Chondrocyte (in vitro differentiated cells): ENCODE results near the gene USP32. TPM values are rescaled to one million over a fixed set of nuclear protein-coding genes. Genes with fewer than 3 reads are reported as not detected.

Experiments used
- DNase-seq: peaks from one replicate; pipeline ENCODE4 v3.0.0; 2021; ENCODE audit warnings: mixed read lengths, low spot score
- H3K27ac Mint-ChIP-seq: one replicate; pipeline ENCODE4 v1.8.0; 2021; ENCODE audit warnings: mild to moderate bottlenecking, moderate library complexity, mixed read lengths; ENCODE audit not compliant: unreplicated experiment
- H3K27me3 Mint-ChIP-seq: 2 replicates; pipeline ENCODE4 v1.8.0; 2021; ENCODE audit warnings: low read depth, mixed read lengths
- H3K36me3 Mint-ChIP-seq: 2 replicates; pipeline ENCODE4 v1.8.0; 2021; ENCODE audit warnings: low read depth, mixed read lengths
- H3K4me1 Mint-ChIP-seq: 2 replicates; pipeline ENCODE4 v1.8.0; 2021; ENCODE audit warnings: low read depth, mild to moderate bottlenecking, mixed read lengths
- H3K4me3 Mint-ChIP-seq: one replicate; pipeline ENCODE4 v1.8.0; 2021; ENCODE audit warnings: mild to moderate bottlenecking, moderate library complexity, mixed read lengths; ENCODE audit not compliant: unreplicated experiment
- H3K9me3 Mint-ChIP-seq: 2 replicates; pipeline ENCODE4 v1.8.0; 2021; ENCODE audit warnings: low read depth, mixed read lengths
- total RNA-seq: library from RNA; stranded (reverse); gene quantifications from 3 replicates; pipeline ENCODE4 v1.2.1, GENCODE V29; 2021
- TF ChIP-seq, protein P1 (sequence below): fragments of 200-600 bp; sonication (generic); IDR thresholded peaks from 2 replicates; pipeline ENCODE4 v1.5.0; 2021; ENCODE audit warnings: antibody characterized with exemption, mild to moderate bottlenecking, moderate library complexity

Gene USP32
- total RNA-seq, 1 donor from 2014 or later, result 42.2 TPM

DNA sequence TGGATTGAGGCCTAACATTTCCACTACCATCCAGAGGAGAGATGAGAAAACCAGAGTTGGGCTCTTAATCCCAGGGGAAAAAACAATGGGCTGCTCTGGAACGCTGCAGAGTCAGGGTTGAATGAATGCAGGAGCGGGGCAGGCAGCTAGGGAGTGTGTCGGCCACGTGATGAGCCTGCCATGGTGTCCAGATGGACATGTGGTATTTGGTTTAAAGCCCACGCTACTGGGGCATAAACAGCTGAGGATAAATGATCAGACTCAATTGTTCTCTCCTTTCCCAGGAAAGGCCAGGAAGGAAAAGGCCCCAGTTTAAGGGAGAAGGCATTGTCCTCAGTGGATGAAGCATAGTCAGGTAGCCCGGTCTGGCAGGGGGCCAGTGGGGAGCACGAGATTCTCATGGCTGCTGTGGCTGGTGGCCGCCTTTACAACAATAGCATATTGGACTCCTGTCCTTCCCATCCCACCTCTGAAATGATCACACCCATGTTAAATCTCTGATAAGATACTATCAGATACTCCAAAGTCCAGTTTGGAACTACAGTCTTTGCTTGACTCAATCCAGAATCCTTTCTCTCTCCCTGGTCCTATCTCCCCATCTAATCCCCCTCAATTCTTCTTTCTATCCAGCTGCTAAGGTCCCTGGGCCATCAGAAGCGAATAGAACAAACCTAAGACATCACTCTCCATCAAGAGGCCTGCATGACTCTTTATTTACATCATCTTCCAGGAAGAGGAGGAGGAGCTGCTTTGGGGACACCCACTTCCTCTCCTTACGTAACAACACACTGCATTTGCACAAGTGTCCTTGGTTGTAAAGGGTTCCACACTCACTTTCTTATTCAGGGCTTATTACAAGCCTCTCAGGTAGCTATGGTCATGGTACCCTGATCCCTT is 221.8 kb downstream of the USP32 start:
- H3K4me1 Mint-ChIP-seq, result peaks cover 7% of the 10 kb centered on the region
- H3K36me3 Mint-ChIP-seq, result peaks cover 2% of the 10 kb centered on the region
- no peak overlapping the region for H3K4me3 Mint-ChIP-seq
- H3K27ac Mint-ChIP-seq, result no peak overlapping the region
- no peaks in the 10 kb centered on the region for H3K9me3 Mint-ChIP-seq
- peaks cover 2% of the 10 kb centered on the region for H3K27me3 Mint-ChIP-seq
- DNase-seq, result no peak
- TF ChIP-seq, protein P1, sequence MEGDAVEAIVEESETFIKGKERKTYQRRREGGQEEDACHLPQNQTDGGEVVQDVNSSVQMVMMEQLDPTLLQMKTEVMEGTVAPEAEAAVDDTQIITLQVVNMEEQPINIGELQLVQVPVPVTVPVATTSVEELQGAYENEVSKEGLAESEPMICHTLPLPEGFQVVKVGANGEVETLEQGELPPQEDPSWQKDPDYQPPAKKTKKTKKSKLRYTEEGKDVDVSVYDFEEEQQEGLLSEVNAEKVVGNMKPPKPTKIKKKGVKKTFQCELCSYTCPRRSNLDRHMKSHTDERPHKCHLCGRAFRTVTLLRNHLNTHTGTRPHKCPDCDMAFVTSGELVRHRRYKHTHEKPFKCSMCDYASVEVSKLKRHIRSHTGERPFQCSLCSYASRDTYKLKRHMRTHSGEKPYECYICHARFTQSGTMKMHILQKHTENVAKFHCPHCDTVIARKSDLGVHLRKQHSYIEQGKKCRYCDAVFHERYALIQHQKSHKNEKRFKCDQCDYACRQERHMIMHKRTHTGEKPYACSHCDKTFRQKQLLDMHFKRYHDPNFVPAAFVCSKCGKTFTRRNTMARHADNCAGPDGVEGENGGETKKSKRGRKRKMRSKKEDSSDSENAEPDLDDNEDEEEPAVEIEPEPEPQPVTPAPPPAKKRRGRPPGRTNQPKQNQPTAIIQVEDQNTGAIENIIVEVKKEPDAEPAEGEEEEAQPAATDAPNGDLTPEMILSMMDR, result no peak

DNA sequence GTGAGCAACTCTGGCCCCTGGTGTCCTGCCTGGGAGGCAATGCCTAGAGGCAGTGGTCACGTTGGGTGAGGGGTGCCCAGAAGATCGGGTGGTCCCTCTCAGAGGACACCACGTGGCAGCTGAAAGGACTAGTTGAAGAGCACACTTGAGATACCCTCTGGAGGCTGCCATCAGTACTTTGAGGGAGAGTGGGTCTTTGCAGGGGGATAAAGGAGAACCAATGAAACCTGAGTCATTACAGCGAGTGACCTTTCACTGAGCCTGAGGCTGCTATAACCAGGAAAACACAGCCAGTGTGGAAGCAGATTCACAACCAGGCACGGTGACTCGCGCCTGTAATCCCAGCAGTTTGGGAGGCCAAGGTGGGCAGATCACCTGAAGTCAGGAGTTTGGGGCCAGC is 223.3 kb downstream of the USP32 start:
- Mint-ChIP-seq H3K4me3 (no peak overlapping the region), H3K27me3 (peaks cover 2% of the 10 kb centered on the region), H3K9me3 (no peaks in the 10 kb centered on the region), H3K36me3 (peaks cover 2% of the 10 kb centered on the region), H3K4me1 (peaks cover 7% of the 10 kb centered on the region), H3K27ac (no peak overlapping the region)
- DNase-seq, result no peak
- TF ChIP-seq, protein P1, result no peak

DNA sequence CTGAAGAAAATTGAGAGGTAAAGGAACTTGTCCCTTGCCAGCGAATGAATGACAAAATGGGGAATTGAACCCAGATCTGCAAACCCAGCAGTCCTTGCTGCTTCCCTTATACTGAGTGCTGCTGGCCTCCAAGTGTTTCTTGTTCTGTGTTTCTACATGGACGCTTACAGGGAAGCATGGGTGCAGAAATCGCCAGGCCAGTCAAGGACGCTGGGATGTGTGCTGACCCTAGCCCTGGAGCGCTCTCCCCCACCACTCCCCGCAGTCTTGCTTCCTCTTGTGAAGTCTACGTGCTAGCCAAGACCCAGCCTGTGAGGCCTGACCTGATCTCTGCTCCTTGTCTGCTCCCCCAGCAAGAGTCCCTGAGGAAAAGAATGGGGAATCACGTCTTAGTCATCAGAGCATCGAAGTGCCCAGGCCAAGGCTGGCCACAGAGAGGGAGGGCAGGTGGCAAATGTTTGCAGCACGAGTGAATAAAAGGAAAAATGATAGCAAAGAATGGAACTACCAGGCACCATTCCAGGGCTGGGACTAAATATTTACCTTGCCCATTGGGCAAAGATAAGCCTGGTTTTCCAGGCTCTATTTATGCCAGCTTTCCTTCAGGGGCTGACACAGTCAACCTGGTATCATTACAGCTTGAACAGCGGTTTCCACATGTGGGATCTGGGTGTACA is 224.7 kb downstream of the USP32 start:
- Mint-ChIP-seq H3K27me3 (peaks cover 2% of the 10 kb centered on the region), H3K9me3 (no peaks in the 10 kb centered on the region), H3K4me1 (peaks cover 7% of the 10 kb centered on the region), H3K36me3 (peaks cover under 1% of the 10 kb centered on the region), H3K4me3 (no peak overlapping the region), H3K27ac (no peak overlapping the region)
- TF ChIP-seq, protein P1, result no peak
- no peak for DNase-seq

DNA sequence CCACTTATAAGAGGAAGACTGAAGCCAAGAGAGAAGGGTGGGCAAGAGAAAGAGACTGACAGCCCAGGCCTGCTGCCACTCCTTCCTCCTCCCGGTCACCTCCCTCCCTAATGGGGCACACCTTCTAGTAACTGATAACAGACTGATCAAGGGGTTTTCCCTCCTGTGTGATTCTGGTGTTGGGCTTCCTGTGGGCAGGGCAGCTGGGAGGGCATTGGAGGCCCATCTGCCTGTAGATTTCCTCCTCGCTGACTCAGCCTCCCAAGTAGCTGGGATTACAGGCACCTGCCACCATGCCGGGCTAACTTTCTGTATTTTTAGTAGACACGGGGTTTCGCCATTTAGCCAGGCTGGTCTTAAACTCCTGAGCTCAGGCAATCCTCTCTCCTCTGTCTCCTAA is 226.0 kb downstream of the USP32 start:
- Mint-ChIP-seq H3K9me3 (no peaks in the 10 kb centered on the region), H3K36me3 (no peaks in the 10 kb centered on the region), H3K4me1 (peaks cover 7% of the 10 kb centered on the region), H3K4me3 (no peak overlapping the region), H3K27ac (no peak overlapping the region), H3K27me3 (peaks cover 4% of the 10 kb centered on the region)
- TF ChIP-seq, protein P1, result no peak
- DNase-seq, result no peak

DNA sequence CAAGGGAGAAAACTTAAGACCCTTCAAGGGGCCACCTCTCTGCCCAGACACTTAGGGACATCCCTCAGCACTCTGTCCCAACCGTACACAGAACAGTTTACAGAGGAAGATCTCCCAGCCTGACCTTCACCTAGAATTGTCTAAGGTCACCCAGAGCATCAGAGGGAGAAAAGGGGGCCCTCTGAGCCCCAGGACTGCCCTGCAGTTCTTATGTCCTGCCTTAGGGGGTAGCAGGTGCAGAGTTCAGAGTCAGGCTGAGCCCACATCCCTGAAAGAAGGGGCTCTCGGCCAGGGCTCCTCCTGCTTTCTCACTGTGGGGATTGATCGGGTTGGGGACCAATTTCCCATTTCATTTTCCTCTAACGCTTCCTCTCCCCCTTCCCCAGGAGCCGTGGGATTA is 226.7 kb downstream of the USP32 start:
- Mint-ChIP-seq H3K27me3 (peaks cover 6% of the 10 kb centered on the region), H3K36me3 (no peaks in the 10 kb centered on the region), H3K27ac (no peak overlapping the region), H3K4me3 (no peak overlapping the region), H3K4me1 (peaks cover 3% of the 10 kb centered on the region), H3K9me3 (no peaks in the 10 kb centered on the region)
- TF ChIP-seq, protein P1, result no peak
- DNase-seq, result no peak
